Choroid plexus epithelial cell (primary cell): Measurements from ENCODE around the gene ABI1.
"Not testable (repeated sequence)": the region's sequence is repeated elsewhere in the genome, so short reads cannot be mapped to it uniquely, and the experiment has no call there.

Experiments
- DNase-seq: peaks from one replicate; pipeline ENCODE4 v3.0.0-alpha.2; 2010; ENCODE audit warnings: low read depth
- H3K4me3 ChIP-seq: 2 replicates; pipeline ENCODE4 v1.5.1; 2011; ENCODE audit warnings: low read depth, mild to moderate bottlenecking, control low read depth, low read length, moderate library complexity
- CTCF ChIP-seq: conservative IDR thresholded peaks from 2 replicates; pipeline ENCODE4 v1.5.1; 2011; ENCODE audit warnings: low read depth, mild to moderate bottlenecking, control low read depth, inconsistent platforms, low read length, moderate library complexity

Gene ABI1

DNA sequence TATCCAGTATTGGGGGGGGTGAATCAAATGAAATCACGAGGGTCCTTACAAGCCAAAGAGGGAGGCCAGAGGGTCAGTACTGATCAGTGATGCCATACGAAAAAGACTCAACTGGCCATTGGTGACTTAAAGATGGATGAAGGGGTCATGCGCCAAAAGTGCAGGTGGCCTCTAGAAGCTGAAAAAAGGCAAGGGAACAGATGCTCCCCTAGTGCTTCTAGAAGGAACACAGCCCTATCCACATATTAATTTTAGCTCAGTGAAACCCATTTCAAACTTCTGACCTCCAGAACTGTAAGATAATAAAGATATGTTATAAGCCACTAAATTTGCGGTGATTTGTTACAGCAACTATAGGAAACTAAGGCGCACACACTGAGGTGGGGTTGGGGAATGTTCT lies 62.5 kb downstream of the ABI1 start:
- TF ChIP-seq CTCF, result no peak
- DNase-seq, result no peak
- H3K4me3 ChIP-seq, result no peak overlapping the region

DNA sequence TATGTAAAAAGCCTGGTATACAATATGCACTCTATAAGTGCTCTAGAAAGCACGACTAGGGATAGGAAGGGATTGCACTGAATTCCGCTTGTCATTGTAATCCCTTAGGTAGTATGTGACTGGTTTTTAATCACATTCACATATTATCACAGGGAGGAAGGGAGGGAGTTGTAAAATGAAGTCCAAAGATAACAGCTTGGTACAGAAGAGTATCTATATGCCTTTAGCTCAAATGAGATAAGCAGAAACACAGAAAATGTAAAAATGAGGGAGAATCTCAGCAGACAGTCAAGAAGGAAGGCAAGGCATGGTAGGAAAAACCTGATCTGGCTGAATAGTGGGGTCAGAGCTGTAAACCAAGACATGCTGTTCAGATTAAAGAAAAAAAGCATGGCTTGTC lies 63.4 kb downstream of the ABI1 start:
- H3K4me3 ChIP-seq, result no peak overlapping the region
- no peak for TF ChIP-seq CTCF
- no peak for DNase-seq

DNA sequence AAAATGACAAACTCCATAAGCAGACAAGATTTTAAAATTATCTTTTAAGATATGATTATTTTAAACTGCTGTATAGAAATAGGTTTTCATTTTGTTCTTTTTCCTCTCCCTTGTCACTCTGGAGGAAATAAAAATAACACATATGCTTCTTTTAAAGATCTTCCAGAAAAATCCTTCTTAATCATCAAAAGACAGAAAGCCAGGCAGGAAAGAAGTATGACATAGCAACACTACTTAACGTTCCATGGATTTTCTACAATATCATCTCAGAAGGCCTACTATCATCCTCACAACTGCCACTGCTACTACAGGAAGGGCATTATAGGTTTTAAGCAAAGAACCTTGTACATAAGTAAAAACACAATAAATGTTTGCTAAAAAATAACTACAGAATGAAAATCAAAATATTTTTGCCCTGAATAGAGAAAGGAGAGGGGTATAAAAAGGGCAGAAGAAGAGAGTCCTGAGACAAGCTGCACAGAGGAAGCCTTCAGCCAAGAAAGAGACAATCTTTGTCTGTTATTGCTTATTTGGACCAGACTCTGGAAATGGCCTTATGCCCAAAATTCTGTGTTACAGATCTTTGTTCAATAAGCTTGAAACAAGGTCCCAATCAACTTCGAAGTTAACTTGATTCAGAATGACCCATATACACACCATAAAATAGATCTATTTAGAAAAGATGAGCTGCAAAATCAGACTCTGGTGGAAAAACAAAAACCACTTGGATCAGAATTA lies 67.8 kb downstream of the ABI1 start:
- TF ChIP-seq CTCF, result no peak
- no peak for DNase-seq
- no peak overlapping the region for H3K4me3 ChIP-seq

DNA sequence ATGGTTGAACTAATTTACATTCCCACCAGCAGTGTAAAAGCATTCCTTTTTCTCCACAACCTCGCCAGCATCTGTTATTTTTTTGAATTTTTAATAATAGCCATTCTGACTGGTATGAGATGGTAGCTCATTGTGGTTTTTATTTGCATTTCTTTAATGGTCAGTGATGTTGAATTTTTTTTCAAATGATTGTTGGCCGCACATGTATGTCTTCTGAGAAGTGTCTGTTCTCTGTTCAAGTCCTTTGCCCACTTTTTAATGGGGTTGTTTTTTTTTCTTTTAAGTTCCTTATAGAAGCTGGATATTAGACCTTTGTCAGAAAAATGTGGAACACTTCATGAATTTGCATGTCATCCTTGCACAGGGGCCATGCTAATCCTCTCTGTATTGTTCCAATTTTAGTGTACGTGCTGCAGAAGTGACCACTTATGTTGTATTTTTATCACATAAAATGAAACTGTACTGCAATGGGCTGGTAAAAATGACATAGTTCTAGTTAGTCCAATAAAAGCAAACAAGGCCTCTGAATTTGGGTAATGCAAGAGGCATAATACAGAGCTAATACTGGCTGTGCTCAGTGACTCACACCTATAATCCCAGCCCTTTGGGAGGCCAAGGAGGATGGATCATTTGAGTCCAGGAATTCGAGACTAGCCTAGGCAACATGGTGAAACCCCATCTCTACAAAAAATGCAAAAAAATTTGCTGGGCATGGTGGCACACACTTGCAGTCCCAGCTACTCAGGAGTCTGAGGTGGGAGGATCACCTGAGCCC lies 70.3 kb downstream of the ABI1 start:
- DNase-seq, result no peak
- no peak overlapping the region for H3K4me3 ChIP-seq
- TF ChIP-seq CTCF, result no peak

- H3K4me3 ChIP-seq, DNase-seq: not testable (repeated sequence)
Measured at GRCh38 chr10:26789779-26790178, 71.0 kb downstream of the ABI1 start.

- no peak overlapping the region for H3K4me3 ChIP-seq
- no peak for DNase-seq
- no peak for TF ChIP-seq CTCF
Measured at GRCh38 chr10:26787362-26787761, 73.4 kb downstream of the ABI1 start.

GRCh38 chr10:26781797-26782196 lies 79.0 kb downstream of the ABI1 start:
- H3K4me3 ChIP-seq, result no peak overlapping the region
- no peak for TF ChIP-seq CTCF
- no peak for DNase-seq
